Prostate gland (tissue), 2 donors: ENCODE data around the gene PRSS8.

Experiments used
- POLR2A ChIP-seq: fragments of 450-650 bp; IDR thresholded peaks from one replicate; pipeline ENCODE4 v1.6.1; 2016; ENCODE audit warnings: antibody characterized with exemption, mild to moderate bottlenecking
- POLR2AphosphoS5 ChIP-seq: sonication (generic); formaldehyde crosslinking; IDR thresholded peaks from one replicate; pipeline ENCODE4 v1.6.1; 2017; ENCODE audit warnings: antibody characterized with exemption
- TF ChIP-seq, protein P1 (sequence below), 4 experiments: fragments of 200-600 bp in 2 of 4; fragments of 450-650 bp in 2 of 4; sonication (generic) in 2 of 4; IDR thresholded peaks; 1 replicate in 3 of 4; 2 replicates in 1 of 4; pipeline ENCODE4 v1.5.1; 2016 to 2019; ENCODE audit warnings: antibody characterized with exemption in 4 of 4, mild to moderate bottlenecking in 2 of 4, moderate library complexity in 2 of 4

DNA sequence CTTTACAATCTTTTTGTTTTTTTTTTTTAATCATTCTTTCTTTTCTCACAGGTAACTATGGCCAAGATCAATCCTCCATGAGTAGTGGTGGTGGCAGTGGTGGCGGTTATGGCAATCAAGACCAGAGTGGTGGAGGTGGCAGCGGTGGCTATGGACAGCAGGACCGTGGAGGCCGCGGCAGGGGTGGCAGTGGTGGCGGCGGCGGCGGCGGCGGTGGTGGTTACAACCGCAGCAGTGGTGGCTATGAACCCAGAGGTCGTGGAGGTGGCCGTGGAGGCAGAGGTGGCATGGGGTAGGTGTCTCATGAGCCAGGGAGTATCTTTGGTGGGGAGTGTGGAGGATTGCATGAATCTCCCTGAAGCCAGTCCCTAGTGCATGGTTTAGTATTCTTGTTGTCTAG, 49.4 kb upstream of the PRSS8 start:
- TF ChIP-seq POLR2A (no peak), POLR2AphosphoS5 (no peak)
- TF ChIP-seq, protein P1, sequence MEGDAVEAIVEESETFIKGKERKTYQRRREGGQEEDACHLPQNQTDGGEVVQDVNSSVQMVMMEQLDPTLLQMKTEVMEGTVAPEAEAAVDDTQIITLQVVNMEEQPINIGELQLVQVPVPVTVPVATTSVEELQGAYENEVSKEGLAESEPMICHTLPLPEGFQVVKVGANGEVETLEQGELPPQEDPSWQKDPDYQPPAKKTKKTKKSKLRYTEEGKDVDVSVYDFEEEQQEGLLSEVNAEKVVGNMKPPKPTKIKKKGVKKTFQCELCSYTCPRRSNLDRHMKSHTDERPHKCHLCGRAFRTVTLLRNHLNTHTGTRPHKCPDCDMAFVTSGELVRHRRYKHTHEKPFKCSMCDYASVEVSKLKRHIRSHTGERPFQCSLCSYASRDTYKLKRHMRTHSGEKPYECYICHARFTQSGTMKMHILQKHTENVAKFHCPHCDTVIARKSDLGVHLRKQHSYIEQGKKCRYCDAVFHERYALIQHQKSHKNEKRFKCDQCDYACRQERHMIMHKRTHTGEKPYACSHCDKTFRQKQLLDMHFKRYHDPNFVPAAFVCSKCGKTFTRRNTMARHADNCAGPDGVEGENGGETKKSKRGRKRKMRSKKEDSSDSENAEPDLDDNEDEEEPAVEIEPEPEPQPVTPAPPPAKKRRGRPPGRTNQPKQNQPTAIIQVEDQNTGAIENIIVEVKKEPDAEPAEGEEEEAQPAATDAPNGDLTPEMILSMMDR (IDR thresholded peaks at IDR 0.05) = no peak
